SK-N-SH (cell line): ENCODE measurements around the gene GALT. TPM values are rescaled to one million over a fixed set of nuclear protein-coding genes. Genes with fewer than 3 reads are reported as not detected.

Experiments used
- CTCF ChIA-PET: fragments of 300-600, 350-600 bp; formaldehyde crosslinking; extraction: SDS; loops from one replicate; lab custom pipeline; 2021; lab: Yijun Ruan, JAX
- POLR2A ChIA-PET: fragments of 350-600 bp; sonication (Branson Sonifier 250); formaldehyde crosslinking; extraction: SDS; loops from one replicate; lab custom pipeline; 2020; ENCODE audit warnings: antibody characterized with exemption, inconsistent platforms; lab: Yijun Ruan, JAX
- DNase-seq: peaks from one replicate; pipeline ENCODE4 v3.0.0; 2012
- H2AFZ ChIP-seq: fragments of 200-600 bp; sonication (generic); 2 replicates; pipeline ENCODE4 v1.8.1; 2016; ENCODE audit warnings: antibody characterized with exemption, mild to moderate bottlenecking, low read depth
- H3F3A ChIP-seq: fragments of 200-600 bp; sonication (generic); replicated peaks from 2 replicates; pipeline ENCODE3; 2016; ENCODE audit warnings: antibody characterized with exemption, mild to moderate bottlenecking; ENCODE audit not compliant: insufficient read depth
- H3K27ac ChIP-seq, 2 experiments: fragments of 200-500 bp in 1 of 2; fragments of 200-600 bp in 1 of 2; sonication (Bioruptor generic) in 1 of 2; sonication (generic), shearing (Covaris generic) in 1 of 2; 2 replicates each; pipeline versions ENCODE4 v1.5.1 to v1.6.1; 2014 to 2016; ENCODE audit warnings: low read depth in 2 of 2, inconsistent platforms in 1 of 2, low read length in 1 of 2, mild to moderate bottlenecking in 1 of 2, mixed read lengths in 1 of 2
- H3K27me3 ChIP-seq: fragments of 200-600 bp; sonication (generic), shearing (Covaris generic); 2 replicates; pipeline ENCODE4 v1.6.1; 2016; ENCODE audit warnings: mixed run types; ENCODE audit not compliant: insufficient read depth
- H3K36me3 ChIP-seq, 2 experiments: fragments of 200-500 bp in 1 of 2; fragments of 200-600 bp in 1 of 2; sonication (Bioruptor generic) in 1 of 2; sonication (generic) in 1 of 2; replicated peaks in 1 of 2; 2 replicates each; pipeline versions ENCODE3 to v1.5.1; 2014 to 2016; ENCODE audit warnings: low read length in 1 of 2, mild to moderate bottlenecking in 1 of 2; ENCODE audit not compliant: insufficient read depth in 2 of 2, control insufficient read depth in 1 of 2
- H3K4me1 ChIP-seq, 2 experiments: fragments of 200-500 bp in 1 of 2; fragments of 200-600 bp in 1 of 2; sonication (Bioruptor generic) in 1 of 2; sonication (generic), shearing (Covaris generic) in 1 of 2; 2 replicates each; pipeline versions ENCODE4 v1.5.1 to v1.6.1; 2014 to 2016; ENCODE audit warnings: low read depth in 1 of 2, low read length in 1 of 2, mixed run types in 1 of 2; ENCODE audit not compliant: insufficient read depth in 2 of 2, control insufficient read depth in 1 of 2
- H3K4me2 ChIP-seq: fragments of 200-600 bp; sonication (generic), shearing (Covaris generic); 2 replicates; pipeline ENCODE4 v1.6.1; 2017; ENCODE audit warnings: mixed run types
- H3K4me3 ChIP-seq, 2 experiments: fragments of 200-500 bp in 1 of 2; fragments of 200-600 bp in 1 of 2; sonication (Bioruptor generic) in 1 of 2; sonication (generic), shearing (Covaris generic) in 1 of 2; 2 replicates each; pipeline versions ENCODE4 v1.5.1 to v1.8.1; 2014 to 2016; ENCODE audit warnings: low read depth in 2 of 2, inconsistent platforms in 1 of 2, low read length in 1 of 2, mild to moderate bottlenecking in 1 of 2, mixed read lengths in 1 of 2, moderate library complexity in 1 of 2
- H3K79me2 ChIP-seq: fragments of 200-600 bp; sonication (generic); 2 replicates; pipeline ENCODE4 v1.8.1; 2017; ENCODE audit warnings: mild to moderate bottlenecking; ENCODE audit not compliant: insufficient read depth
- H3K9ac ChIP-seq: fragments of 200-600 bp; sonication (generic); 2 replicates; pipeline ENCODE4 v1.6.1; 2017; ENCODE audit warnings: mixed run types
- H3K9me2 ChIP-seq: fragments of 200-600 bp; sonication (generic); 2 replicates; pipeline ENCODE4 v1.6.1; 2017; ENCODE audit warnings: mixed run types
- H3K9me3 ChIP-seq: fragments of 200-600 bp; sonication (generic); 2 replicates; pipeline ENCODE4 v1.6.1; 2017; ENCODE audit warnings: mixed run types, mild to moderate bottlenecking, moderate library complexity
- H4K20me1 ChIP-seq: fragments of 200-600 bp; sonication (generic); 2 replicates; pipeline ENCODE4 v1.6.1; 2017; ENCODE audit warnings: mild to moderate bottlenecking, mixed run types; ENCODE audit not compliant: insufficient read depth
- EP300 ChIP-seq, 2 experiments: IDR thresholded peaks; 2 replicates each; pipeline versions ENCODE4 v1.4.0 to v1.6.1; 2012; ENCODE audit warnings: borderline replicate concordance in 1 of 2, low read depth in 1 of 2, low read length in 1 of 2
- FOSL2 ChIP-seq: IDR thresholded peaks from 2 replicates; pipeline ENCODE4 v1.4.0; 2012; ENCODE audit warnings: low read depth, mild to moderate bottlenecking, moderate library complexity, borderline replicate concordance
- NFIC ChIP-seq: IDR thresholded peaks from 2 replicates; pipeline ENCODE4 v1.4.0; 2012; ENCODE audit warnings: borderline replicate concordance
- POLR2AphosphoS5 ChIP-seq: IDR thresholded peaks from 2 replicates; pipeline ENCODE4 v1.6.1; 2012; ENCODE audit warnings: low read depth, low read length
- RAD21 ChIP-seq: IDR thresholded peaks from 2 replicates; pipeline ENCODE4 v1.6.1; 2012; ENCODE audit warnings: mild to moderate bottlenecking, low read length
- RFX5 ChIP-seq: IDR thresholded peaks from 2 replicates; pipeline ENCODE4 v1.6.1; 2012; ENCODE audit warnings: mild to moderate bottlenecking, improper control_type of control experiment, low read length
- RXRA ChIP-seq: IDR thresholded peaks from 2 replicates; pipeline ENCODE4 v1.4.0; 2012; ENCODE audit warnings: low read depth, mild to moderate bottlenecking, borderline replicate concordance
- TCF12 ChIP-seq: IDR thresholded peaks from 2 replicates; pipeline ENCODE4 v1.4.0; 2012
- YY1 ChIP-seq: IDR thresholded peaks from 2 replicates; pipeline ENCODE4 v1.4.0; 2012; ENCODE audit warnings: low read depth, mild to moderate bottlenecking
- WGBS: methylation state at CpG from one replicate; pipeline ENCODE4 v1.1.6; 2017; ENCODE audit warnings: low lambda C conversion rate; 5-methylcytosine and 5-hydroxymethylcytosine counted together
- polyA plus RNA-seq, 3 experiments: library from polyadenylated mRNA; depleted of rRNA; stranded (reverse); fragments of >200 nt; gene quantifications; 2 replicates each; pipeline ENCODE4 v1.2.3, GENCODE V29; 2012
- TF ChIP-seq, protein P1 (sequence below): fragments of 150-350 bp; IDR thresholded peaks from 2 replicates; pipeline ENCODE4 v1.6.1; 2016; ENCODE audit warnings: mild to moderate bottlenecking, low read depth, low read length
- TF ChIP-seq, protein P2 (sequence below): IDR thresholded peaks from 2 replicates; pipeline ENCODE4 v1.4.0; 2012; ENCODE audit warnings: low read depth, borderline replicate concordance
- TF ChIP-seq, protein P3 (sequence below): IDR thresholded peaks from 2 replicates; pipeline ENCODE4; 2012

GALT gene
- polyA plus RNA-seq, 1 of the 3 experiments (the other 2 are of a cell fraction) = 45.9 TPM

DNA sequence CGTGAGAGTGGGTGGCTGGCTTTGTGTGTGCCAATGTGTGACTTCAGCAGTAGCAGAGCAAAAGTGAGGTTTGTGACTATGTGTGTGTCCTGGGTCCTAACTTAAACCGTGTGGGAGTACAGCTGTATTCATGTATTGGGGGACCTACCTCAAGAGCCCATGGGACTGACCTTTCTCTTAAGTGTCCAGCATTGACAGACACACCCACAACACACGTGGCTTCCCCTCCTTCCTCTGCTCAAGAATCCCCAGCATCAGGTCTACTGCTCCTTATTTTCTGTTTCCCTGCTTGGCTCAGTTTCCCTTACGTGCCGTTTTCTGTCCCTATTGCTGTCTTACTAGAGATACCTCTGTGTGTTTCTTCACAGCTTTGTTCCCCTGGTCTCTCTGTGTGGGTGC is 6.1 kb downstream of the GALT start:
- CTCF ChIA-PET = interaction anchor here (0.9 to 14.1 kb wide), 4 partner anchors 12 to 61 kb away, joined by 3 to 152 read pairs (median 12); partner anchors contain the start of gene SIGMAR1
- H3K4me1 ChIP-seq = peaks cover 22 to 82% of the 10 kb centered on the region in 2 experiments
- H2AFZ ChIP-seq = no peak overlapping the region
- peaks cover 6% of the 10 kb centered on the region; the same call in 1 of the 2 replicates for H3K79me2 ChIP-seq
- H3K9me2 ChIP-seq = no peaks in the 10 kb centered on the region
- peak overlapping the region; percentile 67 to 96 for H3K27ac ChIP-seq
- no peak for DNase-seq
- peak overlapping the region; percentile 76 for H3K4me2 ChIP-seq
- POLR2A ChIA-PET = interaction anchor here (1.2 kb wide), 1 partner anchor 13 kb away, joined by 3 read pairs; no protein-coding TSS in a partner anchor
- H3F3A ChIP-seq = peaks cover 3% of the 10 kb centered on the region
- H3K9ac ChIP-seq = no peak overlapping the region
- WGBS = 76% methylated on average over 5 of the region's 5 CpGs
- H3K4me3 ChIP-seq = no peak overlapping the region
- no peaks in the 10 kb centered on the region for H3K9me3 ChIP-seq
- H3K36me3 ChIP-seq = peaks cover 13 to 19% of the 10 kb centered on the region in 2 experiments
- TF ChIP-seq EP300 (IDR thresholded peaks at IDR 0.05; ENCODE audit: borderline replicate concordance in 1 of 2, low read depth in 1 of 2, low read length in 1 of 2) (no peak), FOSL2 (no peak), RFX5 (no peak), RAD21 (no peak), RXRA (no peak), NFIC (no peak), TCF12 (no peak), YY1 (no peak), POLR2AphosphoS5 (no peak)
- TF ChIP-seq, protein P1, sequence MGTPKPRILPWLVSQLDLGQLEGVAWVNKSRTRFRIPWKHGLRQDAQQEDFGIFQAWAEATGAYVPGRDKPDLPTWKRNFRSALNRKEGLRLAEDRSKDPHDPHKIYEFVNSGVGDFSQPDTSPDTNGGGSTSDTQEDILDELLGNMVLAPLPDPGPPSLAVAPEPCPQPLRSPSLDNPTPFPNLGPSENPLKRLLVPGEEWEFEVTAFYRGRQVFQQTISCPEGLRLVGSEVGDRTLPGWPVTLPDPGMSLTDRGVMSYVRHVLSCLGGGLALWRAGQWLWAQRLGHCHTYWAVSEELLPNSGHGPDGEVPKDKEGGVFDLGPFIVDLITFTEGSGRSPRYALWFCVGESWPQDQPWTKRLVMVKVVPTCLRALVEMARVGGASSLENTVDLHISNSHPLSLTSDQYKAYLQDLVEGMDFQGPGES = no peak
- TF ChIP-seq, protein P2, sequence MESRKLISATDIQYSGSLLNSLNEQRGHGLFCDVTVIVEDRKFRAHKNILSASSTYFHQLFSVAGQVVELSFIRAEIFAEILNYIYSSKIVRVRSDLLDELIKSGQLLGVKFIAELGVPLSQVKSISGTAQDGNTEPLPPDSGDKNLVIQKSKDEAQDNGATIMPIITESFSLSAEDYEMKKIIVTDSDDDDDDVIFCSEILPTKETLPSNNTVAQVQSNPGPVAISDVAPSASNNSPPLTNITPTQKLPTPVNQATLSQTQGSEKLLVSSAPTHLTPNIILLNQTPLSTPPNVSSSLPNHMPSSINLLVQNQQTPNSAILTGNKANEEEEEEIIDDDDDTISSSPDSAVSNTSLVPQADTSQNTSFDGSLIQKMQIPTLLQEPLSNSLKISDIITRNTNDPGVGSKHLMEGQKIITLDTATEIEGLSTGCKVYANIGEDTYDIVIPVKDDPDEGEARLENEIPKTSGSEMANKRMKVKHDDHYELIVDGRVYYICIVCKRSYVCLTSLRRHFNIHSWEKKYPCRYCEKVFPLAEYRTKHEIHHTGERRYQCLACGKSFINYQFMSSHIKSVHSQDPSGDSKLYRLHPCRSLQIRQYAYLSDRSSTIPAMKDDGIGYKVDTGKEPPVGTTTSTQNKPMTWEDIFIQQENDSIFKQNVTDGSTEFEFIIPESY = no peak
- TF ChIP-seq, protein P3, sequence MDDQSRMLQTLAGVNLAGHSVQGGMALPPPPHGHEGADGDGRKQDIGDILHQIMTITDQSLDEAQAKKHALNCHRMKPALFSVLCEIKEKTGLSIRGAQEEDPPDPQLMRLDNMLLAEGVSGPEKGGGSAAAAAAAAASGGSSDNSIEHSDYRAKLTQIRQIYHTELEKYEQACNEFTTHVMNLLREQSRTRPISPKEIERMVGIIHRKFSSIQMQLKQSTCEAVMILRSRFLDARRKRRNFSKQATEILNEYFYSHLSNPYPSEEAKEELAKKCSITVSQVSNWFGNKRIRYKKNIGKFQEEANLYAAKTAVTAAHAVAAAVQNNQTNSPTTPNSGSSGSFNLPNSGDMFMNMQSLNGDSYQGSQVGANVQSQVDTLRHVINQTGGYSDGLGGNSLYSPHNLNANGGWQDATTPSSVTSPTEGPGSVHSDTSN = no peak
- no peaks in the 10 kb centered on the region for H4K20me1 ChIP-seq
- no peaks in the 10 kb centered on the region for H3K27me3 ChIP-seq
